ENCODE measurements around the gene WBP2.
"Not testable (repeated sequence)": the region's sequence is repeated elsewhere in the genome, so short reads cannot be mapped to it uniquely, and the experiment has no call there.

WBP2 gene

DNA sequence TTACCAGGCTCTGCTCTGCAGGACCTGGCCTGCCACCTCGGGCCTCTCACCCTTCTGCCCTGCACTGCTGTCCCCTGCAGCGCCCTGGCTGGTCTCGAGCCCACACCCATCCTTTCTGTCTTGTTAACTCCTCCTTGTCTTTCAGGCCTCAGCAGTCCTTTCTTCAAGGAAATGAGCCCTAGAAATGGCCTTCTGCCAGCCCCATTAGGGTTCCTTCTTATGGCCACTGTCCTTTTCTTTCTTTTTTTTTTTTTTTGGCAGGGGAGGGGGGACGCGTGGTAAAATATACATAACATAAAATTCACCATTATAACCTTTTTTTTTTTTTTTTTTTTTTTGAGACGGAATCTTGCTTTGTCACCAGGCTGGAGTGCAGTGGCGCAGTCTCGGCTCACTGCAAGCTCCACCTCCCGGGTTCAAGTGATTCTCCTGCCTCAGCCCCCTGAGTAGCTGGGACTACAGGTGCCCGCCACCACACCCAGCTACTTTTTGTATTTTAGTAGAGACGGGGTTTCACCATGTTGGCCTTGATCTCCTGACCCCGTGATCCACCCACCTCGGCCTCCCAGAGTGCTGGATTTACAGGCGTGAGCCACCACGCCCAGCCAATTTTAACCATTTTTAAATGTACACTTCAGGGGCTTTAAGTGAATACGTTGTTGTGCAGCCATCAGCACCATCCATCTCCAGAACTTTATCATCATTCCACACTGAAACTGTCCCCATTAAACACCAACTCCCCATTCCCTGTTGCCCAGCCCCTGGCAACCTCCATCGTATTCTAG is 10.5 kb upstream of the WBP2 start:
- not testable (repeated sequence) for DNase-seq (ENCODE audit: low read depth)

DNA sequence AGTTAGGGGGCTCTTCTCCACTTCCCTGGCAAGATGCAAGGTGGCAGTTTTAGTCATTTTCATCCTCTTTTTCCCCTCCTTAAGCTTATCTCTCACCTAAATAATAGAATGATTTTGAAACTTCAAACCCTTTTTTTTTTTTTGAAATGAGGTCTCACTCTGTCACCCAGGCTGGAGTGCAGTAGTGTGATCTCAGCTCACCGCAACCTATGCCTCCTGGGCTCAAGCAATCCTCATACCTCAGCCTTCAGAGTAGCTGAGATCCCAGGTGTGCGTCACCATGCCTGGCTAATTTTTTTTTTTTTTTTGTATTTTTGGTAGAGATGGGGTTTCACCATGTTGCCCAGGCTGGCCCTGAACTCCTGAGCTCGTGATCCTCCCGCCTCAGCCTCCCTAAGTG is 9.8 kb upstream of the WBP2 start:
- DNase-seq (ENCODE audit: low read depth), result not testable (repeated sequence)

DNA sequence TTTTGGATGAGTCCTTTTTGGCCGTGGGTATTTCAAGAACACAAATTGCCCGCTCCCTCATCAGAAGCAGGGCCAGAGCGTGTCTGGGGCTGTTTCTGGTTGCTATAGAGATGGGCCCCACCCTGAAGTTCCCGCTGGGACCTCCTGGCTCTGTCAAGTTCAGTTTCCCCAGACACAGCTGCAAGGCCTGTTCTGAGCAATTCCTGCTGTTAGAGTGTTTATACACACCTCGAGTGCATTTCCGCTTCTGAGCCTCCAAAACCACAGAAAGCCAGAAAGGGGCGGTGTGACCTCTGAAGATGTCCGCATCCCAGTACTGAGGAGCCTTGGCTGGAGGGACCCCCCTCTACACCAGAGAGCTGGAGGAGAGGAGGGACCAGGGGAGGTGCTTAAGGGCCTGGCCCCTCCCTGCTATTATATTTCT is 9.3 kb upstream of the WBP2 start:
- DNase-seq (ENCODE audit: low read depth), result no peak

DNA sequence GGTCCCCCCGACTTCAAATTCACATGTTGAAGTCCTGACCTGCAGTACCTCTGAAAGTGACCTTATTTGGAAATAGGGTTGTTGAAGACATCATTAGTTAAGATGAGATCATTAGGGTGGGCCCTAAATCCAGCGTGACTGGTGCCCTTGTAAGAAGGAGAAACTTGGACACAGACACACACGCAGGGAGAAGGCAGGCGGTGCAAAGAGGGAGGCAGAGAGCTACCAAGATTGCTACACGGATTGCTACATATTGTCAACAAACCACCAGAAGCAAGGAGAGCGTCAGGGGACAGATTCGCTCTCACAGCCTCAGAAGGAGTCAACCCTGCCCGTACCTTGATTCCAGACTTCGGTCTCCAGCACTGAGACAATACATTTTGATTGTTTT is 6.8 kb upstream of the WBP2 start:
- no peak for DNase-seq (ENCODE audit: low read depth)

DNA sequence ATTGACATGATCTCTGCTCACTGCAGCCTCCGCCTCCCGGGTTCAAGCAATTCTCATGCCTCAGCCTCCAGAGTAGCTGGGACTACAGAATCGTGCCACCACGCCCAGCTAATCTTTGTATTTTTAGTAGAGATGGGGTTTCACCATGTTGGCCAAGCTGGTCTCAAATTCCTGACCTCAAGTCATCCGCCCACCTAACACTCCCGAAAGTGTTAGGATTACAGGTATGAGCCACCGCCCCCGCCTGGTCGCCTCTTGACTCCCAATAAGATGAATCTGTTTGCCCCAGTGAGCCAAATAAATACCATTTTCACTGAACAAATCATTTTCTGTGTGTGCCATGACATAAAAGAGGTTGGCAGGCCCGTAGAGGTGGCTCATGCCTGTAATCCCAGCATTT is 4.2 kb upstream of the WBP2 start:
- DNase-seq (ENCODE audit: low read depth), result not testable (repeated sequence)

DNA sequence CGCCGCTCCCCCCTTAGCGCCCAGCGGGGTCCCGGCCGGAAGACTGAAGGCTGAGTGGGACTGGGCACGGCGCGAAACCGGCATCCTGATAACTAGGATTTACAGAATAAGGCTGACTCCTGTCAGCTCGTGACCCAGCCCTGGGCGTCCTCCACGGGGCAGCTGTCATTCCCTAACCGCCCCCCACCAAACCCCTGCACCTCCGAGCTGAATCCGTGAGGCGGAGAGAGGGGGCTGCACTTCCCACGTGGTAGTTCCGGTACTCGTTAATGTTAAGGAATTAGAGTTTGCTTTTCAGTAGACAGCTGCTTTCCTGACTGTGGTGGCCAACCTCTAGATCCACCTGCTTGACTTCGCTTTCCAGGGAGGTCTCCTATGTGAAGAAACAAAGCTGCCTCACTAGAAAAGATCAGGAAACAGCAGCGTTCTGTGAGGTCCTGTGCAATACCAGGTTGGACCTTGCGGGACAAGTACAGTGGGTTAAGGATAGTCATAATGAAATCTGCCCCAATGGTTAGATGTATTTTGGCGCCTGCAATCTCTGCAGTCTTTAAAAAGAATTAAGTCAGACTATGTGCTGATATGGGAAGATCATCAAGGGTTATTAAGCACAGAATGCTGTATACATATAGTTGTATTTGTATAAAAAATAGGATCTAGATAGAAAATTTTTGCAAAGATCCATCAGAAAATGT is 1.1 kb upstream of the WBP2 start:
- DNase-seq (ENCODE audit: low read depth), result no peak

DNA sequence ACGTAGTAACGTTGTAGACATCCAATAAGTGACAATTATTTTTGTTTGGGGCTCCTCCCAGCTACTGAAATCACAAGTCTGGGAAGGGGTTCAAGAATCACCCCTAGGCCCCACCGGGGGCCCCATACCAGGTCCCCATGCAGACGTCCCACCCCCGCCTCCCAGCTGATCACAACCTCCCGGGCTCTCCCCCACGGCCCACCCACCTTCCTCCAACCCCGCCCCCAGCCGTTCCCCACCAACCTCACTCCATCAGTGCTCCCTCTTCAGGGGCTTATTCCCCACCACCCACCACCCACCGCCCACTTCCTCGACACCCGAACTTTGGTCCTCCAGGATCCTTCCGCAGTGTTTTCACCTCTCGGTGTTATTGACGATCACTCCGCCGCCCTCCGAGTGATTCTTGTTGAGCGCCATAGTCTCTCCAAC is 240 bp downstream of the WBP2 start:
- DNase-seq (ENCODE audit: low read depth), result no peak

DNA sequence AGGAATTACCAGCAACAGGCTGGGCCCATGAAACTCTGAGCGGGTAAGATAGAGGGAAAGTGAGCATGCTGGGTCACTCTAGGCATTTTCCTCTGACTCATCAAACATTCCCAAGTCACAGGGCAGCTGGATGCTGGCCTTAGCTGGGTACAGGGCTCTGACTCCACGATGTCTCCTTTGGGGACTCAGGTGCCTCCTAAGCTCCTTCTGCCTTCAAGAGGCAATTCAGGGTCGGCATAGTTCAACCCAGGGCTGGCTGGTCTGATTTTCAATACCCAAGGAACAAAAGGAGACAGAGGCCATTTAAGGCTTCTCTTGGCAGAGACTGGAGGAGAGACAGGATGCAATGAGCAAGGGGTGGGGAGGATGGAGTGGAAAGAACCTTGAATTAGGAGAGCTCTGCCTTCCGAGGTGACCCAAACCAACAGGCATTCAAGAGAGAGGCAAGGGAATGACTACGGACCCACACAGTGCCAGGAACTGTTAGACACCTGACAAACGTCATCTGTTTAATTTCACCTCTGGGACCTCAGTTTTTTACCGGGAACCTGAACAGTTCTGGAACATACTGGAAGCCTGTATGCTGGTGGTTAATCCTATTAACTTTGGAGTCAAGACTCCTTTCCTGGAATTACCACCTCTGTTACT is 910 bp downstream of the WBP2 start:
- DNase-seq (ENCODE audit: low read depth), result no peak

DNA sequence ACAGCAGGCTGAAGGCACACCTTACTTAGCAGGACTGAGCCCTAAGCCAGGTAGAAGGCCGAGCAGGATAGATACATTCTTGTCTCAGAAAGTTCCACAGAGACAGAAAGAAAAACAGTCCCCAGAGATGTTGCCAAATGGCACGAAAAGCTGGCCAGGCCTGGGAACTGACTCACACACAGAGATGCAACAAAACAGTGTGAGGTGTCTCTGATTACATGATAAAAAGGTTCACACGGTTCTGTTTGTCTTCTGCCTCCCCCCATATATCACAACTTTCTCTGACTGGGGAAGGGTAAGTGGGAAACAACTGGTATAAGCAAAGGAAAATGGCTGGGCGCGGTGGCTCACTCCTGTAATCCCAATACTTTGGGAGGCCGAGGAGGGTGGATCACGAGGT is 1.7 kb downstream of the WBP2 start:
- no peak for DNase-seq (ENCODE audit: low read depth)

DNA sequence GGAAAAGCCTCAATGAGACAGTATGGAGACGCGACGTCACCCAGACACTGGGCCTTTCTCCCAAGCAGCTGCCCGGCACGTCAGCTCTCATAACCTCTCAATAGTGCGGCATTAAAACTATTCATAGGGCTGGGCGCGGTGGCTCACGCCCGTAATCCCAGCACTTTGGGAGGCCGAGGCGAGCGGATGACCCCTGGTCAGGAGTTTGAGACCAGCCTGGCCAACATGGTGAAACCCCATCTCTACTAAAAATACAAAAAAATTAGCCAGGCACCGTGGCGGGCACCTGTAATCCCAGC is 3.5 kb downstream of the WBP2 start:
- not testable (repeated sequence) for DNase-seq (ENCODE audit: low read depth)

DNA sequence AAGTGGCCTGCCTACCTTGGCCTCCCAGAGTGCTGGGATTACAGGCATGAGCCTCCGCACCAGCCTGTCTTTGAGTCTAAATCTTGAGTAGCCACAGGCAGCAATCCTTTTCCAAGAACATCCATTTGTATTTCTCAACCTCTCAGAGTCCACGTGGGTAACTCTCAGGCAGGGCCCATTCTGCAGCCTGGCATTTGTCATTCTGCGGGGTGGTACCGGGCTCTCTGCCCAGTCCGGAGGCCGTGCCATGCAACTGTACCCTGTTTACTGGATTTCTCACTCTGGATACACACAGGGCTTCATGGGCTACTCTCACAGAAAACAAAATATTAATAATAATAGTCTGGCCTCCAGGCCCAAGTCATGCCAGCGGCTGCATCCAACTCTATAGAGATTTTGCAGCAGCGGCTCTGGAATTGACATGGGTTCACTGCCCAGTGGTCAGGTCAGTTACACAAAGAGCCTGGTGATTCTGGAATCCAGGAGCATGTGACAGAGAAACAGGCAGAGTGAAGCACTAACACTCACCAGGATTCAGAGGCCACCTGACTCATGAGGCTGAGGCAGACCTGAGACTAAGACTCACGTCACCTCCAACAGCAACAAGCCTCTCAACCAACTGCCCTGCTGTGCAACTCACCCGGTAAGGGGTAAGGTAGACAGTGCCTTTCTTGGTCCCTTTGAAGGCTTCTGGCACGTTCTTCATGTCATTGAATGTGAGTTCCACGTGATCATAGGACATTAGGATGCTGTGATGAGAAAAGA is 4.0 kb downstream of the WBP2 start:
- no peak for DNase-seq (ENCODE audit: low read depth)

DNA sequence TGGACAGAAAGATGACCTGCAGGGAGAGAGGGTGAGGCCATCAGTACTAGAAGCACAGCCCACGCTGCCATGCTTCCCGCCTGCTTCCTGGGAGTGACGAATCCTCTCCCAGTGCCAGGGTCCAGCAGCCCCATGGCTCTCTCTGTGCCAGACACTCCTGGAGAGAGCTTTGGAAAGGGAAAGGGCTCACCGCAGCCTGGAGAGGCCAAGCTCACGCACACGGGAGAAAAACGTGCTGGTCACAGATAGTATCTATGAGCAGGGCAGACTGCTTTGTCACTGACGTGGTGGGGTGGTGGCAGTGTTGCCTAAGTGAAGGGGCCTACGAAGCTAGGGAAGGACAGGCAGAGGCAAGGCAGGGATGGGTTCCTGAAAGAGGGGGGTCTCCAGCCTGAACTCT is 5.4 kb downstream of the WBP2 start:
- no peak for DNase-seq (ENCODE audit: low read depth)

DNA sequence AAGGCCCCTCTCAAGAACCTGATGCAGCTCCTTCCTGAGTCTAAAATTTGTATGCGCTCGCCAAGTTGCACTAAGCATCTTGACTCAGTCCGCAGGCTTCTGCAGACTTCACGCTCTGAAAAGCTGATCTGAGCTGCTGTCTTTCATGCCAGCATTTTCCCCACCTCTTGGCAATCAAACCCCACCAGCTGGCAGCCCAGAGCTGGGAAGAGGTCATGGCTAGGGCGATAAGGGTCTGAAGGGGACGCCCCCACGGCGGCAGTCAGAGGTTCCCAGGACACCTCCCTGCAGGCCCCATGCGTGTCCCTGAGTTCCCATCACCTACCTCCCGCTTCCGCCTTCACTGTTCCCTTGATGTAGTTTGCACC is 5.9 kb downstream of the WBP2 start:
- no peak for DNase-seq (ENCODE audit: low read depth)

DNA sequence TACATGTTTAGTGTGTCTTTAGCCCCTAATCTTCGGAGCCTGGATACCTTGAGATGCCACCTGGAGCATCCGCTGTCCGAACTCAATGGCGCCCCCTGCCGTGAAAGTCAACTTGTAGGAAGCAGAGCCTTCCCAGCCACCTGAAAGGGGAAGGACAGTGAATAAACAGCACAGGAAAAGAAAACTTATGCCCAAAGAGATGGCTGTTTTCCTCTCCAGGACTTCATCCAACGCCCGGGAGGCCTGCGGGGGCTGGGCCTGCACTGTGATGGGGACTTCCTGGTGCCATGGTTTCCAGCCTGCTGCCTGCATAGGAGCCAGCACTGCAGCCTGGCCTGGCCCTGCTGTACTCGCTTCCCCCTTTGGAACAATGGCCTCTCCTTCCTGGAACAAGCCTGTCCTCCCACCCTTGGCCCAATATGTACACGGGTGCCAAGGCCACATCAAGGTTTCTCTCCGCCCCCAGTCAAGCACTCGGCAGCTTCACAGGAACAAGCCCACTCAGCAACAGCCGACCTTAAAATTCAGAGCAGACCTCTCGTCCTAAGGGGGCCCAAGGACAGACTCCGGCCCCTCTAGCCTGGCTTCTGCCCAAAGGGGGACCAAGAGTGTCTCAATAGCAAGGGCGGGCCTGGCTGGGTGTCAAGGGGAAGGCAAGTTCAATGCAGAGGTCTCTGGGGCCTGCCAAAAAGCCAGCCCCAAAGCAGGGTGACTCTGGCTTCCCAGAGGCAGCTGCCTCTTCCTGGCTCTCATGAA is 6.4 kb downstream of the WBP2 start:
- peak; percentile 72 for DNase-seq (ENCODE audit: low read depth)

DNA sequence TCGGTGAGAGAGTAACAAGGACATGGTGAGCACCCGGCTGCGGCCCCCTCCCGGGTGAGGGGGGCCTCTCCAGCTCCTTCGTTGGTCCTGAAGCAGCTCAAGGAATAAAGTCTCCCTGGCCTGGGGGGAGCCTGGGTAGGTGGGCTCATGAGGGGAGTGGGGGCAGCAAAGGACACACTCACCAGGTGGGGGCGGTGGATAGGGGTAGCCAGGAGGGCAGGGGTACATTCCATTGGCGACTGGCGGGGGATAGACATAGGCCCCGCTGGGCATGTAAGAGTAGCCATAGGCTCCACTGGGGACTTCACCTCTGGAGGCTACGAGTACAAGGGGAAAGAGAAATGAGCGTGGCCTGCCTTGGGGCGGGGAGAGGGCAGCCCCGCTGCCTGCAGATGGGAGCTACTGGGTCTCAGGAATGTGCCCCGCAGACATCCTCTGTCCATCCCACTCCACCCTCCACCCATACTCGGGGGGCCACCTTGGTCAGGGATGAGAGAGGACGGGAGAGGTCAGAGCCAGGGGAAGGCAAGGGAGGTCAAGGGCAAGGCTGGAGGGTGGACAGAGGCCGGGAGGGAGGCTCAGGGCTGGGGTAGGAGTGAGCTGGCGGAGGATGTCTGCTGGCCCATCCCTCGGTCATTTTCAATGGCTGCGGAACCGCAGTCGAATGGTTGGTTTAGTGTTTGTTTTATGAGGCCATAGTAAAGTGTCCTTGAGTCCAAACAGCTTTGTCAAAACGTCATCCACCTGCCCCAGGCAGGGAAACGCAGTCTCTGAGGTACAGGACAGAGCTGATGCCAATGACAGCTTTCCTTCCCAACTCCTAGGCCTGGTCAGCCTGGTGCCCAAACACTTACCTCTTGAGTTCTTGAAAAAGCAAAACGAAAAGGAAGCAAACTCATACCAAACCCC is 7.3 kb downstream of the WBP2 start:
- no peak for DNase-seq (ENCODE audit: low read depth)

DNA sequence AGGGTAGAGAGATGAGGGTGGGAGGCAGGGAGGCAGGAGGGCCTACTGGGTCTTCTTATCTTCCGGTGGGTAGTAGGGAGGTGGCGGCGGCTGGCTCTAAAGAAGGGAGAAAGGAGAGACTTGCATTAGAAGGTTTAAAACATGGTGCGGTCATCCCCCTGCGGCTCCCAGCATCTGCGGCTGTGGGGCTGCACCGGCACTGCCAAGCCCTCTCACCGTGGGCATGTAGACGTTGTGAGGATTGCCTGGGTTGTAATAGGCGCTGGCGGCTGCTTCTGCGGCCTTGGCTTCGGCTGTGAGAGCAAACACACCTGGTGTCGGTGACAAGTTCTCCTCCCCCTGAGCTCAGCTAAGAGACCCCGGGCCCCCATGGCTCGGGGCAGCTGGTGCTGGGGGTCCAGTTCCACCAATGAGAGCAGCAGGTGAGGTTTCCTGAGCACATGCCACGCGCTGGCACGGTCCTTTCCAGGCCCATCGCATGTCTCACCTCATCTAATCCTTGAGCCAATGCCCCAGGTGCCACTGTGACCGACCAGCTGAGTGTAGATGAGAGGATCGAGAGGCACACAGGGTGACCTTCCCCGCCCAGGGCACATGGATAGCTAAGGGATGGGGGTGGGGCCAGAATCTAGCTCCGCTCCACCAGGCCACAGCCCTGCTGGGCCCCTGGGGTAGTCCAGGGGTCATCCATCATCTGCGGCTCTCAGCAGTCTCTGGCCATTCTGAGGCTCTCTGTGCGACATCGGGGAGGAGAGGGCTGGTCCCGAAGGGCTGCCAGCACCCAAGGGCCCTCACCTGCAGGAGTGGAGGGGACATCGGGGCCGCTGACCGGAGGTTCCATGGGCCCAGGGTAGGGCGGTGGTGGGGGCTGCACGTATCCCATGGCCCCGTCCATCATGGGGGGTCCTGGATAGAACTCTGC is 8.2 kb downstream of the WBP2 start:
- no peak for DNase-seq (ENCODE audit: low read depth)

DNA sequence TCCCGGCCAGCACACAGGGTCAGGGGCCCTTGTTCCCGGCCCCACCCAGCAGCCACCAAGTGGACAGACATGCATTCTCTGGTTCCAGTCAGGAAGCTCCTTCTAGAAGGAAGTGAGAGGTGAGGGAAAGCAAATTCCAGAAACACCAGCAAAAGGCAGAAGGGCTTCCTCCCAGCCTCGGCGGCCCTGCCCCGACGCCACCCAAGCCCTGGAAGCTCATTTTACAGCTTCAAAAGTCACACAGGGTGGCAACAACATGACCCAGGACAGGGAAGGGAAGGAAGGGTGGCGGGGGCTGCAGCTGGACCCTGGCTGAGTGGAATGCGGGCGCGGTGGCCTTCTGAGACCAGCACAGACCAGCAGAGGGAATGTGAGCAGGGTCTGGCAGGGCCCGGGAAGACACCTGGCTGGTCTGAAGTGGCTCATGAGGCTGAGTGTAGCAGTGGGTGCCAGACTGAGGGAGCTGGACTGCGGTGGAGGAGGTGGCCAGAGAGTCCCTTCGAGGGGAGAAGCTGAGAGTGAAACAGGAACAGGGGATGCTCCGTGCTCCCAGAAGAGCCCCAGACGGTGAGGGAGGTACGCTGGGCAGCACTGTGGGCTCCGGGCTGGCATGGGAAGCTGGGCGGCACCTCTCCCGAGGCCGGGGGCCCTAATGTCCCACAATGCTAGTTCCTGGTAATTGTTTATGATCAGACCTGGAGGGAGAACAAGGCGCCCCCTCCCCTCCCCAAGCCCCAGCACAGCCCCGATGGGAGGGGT is 9.0 kb downstream of the WBP2 start:
- DNase-seq (ENCODE audit: low read depth), result no peak

DNA sequence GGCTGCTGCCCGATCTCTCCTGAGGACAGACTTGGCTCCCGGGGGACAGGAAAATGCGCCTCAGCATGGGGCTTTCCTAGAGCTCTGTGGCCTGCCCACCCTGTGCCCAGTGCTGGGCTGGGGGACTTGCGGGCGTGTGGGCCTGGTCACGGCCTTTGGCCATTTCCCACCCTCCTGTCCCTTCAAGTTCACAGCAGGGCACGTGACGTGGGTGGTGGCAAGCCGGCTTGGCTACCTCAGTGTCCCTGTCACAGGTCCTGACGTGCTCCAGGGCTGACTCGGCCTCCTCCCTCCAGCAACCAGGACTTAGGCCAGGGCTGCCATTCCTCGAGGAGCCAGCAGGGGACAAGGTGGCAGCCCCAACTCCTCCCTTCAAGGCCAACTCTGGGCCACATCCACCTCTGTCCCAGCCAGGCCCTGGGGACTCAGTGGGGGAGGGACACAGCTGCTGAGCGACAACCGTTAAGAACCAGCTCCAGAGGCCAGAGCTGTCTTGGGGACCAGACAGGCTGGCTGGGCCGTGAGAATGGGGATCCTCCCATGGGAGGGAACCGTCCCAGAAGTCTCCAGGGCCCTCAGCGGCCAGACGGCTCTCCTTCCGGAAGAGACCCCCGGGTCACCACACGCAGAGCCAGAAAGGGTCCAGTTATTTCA is 9.9 kb downstream of the WBP2 start:
- DNase-seq (ENCODE audit: low read depth), result no peak

Data from stimulated activated CD8-positive, alpha-beta memory T cell treated with anti-CD3 and anti-CD28 coated beads, Interleukin-15, amount 100 ng/mL, for 24 hours (primary cell).